Activated CD8-positive, alpha-beta memory T cell treated with anti-CD3 and anti-CD28 coated beads for 1 hour (primary cell): ENCODE results near the gene IL22RA1.

ENCODE experiments used
- DNase-seq, 2 donors: peaks; one replicate each; pipeline ENCODE4 v3.0.0-alpha.2; 2020; ENCODE audit warnings: low read depth in 1 of 2; ENCODE audit errors: extremely low read depth in 1 of 2

The IL22RA1 gene

DNA sequence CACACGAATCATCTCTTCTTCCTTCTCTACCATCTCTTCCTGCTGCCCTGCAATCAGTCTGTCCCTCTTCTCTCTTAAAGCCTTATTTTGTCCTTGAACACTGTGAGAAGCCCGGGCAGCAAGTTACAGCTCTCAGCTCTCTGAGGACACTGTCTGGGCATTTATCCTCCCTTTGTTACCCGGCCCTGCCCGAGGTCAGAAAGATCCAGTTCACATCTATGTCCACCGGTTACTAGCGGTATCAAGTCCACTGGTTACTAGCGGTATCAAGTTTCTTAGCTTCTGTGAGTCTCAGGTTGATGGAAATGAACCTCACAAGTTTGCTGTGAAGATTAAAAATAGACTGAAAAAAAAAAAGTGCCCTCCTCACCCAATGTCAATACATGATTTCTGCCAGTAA, 25.3 kb upstream of the IL22RA1 start:
- no peak for DNase-seq

DNA sequence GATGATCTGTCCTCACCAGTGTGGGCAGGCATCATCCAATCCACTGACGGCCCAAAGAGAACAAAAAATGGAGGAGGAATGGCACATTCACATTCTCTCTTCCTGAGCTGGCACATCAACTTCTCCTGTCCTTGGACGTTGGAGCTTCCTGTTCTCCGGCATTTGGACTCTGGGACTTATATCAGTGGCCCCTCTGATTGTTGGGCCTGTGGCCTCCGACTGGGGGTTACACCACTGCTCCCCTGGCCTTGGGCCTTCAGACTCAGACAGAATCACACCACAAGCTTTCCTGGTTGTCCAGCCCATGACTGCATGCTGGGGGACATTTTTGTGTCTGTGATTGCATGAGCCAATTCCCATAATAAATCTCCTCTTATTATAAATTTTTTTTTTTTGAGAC, 24.1 kb upstream of the IL22RA1 start:
- no peak for DNase-seq

DNA sequence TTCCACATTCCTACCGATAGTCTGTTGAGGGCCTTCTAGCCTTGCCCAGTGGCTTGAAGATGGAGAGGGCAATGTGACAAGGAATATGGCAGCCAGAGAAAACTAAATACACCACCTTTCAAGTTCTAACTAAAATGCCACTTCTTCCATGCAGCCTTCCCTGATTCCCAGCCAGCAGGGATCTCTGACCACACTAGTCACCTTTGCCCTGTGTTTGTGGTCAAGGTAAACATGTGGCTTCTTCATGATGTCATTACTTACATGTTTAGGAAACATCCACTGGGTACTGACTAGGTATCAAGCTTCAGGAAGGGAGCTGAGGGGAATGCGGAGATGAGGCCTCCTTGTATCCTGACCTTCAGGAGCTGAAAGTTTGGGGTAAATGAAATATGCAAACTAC, 22.6 kb upstream of the IL22RA1 start:
- no peak for DNase-seq

DNA sequence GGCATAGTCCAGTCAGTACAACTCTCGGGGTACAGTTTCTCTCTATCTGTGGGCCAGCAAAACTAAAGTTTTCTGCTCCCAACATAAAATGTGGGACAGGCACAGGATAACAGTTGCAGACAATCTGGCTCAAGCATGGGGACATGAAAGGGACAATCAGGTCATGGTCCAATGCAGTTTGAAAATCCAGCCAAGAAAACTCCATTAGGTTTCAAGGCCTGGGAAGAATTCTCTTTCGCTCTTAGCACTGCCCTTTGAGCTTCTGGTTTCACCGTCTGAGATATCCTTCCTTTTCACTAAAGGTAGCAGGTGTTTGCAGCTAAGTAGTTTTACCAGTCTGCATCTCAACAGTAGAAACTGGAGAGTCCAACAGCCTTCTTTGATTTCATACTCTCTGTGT, 21.1 kb upstream of the IL22RA1 start:
- no peak for DNase-seq

DNA sequence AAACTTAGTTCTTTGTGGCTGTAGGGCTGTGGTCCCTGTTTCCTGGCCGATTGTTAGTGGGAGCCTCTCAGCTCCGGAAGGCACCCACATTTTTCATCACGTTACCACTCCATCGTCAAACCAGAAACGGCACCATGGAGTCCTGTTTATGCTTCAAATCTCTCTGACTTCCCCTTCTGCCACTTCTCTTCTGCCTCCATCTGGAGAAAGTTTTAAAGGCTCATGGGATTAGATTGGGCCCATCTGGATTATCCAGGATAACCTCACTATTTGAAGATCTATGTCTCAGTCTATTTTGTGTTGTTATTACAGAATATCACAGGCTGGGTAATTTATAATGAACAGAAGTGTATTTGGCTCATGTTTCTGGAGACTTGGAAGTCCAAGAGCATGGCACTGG, 19.3 kb upstream of the IL22RA1 start:
- DNase-seq, result no peak

DNA sequence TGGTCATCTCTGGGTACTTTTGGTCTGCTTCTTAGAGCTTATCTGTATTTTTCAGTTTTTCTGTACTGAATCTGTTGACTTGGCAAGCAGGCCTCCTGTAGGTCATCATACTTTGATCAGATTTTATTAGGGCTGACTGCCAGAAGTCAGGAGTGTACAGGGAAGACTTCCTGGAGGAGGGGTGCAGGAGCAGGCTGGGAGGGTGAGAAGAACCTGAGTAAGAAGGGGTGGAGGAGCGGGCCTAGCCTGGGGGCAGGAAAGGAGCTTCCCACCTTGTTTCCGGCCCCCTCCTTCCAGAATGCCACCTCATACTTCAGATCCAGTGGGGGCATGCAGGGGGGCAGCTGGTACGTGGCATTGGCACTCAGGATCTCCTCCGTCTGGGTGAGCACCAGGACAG, 18.3 kb upstream of the IL22RA1 start:
- DNase-seq, result no peak

DNA sequence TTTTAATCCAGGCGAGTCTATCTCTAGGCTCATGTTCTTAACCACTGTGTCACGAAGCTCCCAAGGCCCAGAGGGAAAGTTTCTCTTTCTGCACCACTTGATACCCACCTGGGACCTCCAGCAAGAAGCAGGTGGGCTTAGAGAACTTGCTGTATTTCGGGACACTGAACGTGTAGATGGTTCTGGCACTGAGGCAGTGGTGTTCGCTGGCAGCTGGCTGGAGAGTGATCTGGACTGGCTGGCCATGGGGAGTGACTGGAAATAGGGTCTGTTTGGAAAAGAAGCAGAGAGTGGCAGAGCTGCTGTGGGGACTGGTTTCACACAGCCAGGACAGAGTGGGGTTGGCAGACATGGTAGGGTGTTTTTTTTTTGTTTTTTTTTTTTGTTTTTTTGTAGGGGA, 16.4 kb upstream of the IL22RA1 start:
- DNase-seq, result no peak

DNA sequence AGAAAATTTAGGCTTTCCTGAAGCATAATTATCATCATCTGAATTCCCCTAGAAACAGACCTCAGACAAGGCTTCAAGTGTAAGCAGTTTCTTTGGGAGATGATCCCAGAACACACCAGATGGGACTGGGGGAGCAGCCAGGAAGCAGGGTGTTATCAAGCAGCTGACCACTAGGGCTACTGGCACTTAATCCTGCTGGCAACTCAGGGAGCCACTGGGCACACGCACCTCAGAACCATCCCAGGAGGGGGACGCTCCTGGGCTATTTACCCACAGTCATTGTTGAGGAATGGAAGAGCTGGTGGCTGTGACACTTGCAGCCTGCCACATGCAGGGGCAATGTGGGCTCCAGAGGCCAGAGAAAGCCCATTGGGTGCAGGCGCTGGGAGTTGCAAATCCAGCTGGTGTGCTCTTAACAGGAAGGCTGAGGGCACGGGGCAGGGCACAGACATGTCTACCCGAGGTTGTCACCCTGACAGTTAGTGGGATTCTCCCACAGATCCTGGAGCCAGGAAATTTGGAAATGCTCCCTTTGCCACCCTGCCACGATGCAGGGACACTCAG, 15.1 kb upstream of the IL22RA1 start:
- no peak for DNase-seq

DNA sequence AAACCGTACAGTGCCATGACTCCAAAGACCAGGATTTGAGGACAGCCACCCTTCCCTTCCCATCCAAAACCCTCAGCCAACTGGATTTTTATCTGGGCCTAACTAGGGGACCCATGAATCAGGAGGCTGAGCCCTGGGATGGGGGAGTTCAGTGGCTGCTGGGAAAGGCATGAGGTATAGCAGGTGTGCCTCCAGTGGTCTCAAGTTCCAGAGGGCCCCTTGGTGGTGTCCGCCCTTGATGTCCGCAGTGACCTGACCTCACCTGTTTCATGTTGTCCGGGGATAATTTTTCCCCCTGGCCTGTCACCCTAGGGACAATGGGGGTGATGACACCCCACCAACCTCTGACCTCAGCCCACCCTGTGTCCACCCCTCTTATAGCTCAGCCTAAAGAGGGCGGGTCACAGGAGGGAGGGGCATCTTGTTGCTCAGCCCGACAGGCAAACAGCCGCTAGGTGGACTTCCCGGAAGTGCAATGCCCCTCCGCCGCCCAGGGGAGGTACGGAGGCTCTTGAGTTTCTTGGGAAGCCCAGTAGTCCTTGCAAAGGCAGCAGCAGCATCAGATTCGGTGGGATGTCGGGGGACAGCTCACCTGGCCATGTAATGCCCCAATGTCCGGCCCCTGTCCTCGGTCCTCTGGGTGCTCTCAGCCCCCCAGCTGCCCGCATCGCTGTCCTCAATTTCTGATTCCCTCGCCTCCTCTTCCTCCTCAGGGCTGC, 13.8 kb upstream of the IL22RA1 start:
- DNase-seq, result no peak

DNA sequence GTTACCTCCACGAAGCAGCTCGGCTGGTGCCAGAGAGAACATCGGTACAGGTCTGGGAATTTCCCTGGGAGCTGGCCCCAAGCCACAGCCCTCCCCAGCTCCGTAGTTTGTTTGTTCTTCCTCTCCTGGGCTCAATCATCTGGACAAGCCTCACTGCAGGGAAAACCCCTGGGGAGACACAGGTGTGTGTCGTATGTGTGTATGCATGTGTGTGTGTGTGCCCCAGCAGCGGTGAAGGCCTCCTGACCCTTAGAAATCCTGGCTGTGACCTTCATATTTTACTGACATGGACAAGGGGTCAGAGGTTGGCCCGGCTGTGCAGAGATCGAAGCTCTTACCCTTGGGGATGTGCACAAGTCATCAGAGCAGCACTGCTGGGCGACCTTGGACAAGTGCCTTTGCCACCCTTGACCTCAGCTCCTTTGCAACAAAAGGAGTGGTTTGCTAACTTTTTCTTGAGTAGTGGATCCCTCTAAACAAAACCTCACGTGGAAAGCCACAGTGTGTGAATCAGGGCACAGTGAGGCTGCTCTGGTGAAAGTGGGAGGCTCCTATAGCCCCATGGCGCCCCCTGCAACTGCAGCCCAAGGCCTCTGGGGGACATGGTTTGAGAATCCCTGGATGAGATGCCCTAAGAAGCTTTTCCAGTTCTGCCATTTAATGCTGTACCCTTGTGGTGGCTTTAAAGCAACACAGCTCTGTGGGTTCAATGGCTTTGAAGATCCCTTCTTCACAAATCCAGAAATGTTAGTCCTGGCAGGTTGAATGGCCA, 12.3 kb upstream of the IL22RA1 start:
- no peak for DNase-seq

DNA sequence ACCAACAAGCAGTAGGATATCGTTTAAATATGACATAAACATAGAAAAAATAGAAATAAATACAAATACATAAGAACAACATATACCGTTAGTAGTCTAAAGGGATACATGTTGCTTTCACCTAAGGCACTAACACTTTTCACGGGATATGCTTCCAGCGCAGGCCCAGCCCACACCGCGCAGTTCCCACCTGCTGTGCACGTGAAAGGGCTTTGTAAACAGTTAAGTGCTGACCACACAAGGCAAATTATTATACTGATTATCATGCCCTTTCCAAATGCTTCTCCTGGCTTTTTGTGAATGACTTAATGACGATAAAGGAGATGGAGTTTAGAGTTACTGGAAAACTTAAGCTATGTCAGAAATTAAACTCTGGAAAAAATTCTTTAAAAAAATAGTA, 11.3 kb upstream of the IL22RA1 start:
- DNase-seq, result no peak

DNA sequence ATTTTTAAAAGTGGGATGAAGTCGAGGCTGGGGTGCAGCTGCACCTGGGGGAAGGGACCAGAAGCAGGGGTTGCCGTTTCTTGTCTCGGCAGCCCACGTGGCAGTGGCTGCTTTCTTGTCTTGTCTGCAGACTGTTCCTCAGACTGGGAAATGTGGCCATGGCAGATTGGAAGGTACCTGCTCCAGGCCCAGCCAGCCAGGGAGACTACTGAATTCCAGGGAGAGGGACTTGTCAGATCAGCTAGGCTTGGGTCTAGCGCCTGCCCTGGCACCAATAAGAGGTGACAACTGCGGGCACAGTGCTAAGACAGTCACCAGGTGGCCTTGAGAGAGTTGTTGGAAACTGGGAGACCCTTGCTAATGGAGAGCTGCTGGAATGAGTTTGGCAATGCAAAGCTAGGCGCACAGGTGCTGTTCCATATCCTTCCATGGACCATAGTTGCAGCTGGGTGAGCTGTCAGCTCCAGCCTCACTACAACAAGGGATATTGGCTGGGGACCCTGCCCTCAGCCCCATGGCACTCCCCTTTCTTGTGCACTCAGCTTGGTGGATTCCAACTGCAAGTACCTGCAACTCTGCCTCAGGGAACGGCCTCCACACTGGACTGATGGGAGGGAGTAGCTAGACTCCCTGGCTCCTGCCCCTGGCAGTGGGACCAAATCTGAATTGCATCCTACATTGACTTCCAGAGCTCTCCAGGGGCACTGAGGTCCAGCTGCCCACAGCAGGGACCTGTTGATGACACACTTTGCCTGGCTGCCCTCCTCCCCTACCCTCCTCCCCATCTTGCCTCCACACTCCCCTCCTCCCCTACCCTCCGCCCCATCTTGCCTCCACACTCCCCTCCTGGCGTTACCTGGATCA, 9.9 kb upstream of the IL22RA1 start:
- DNase-seq, result no peak

DNA sequence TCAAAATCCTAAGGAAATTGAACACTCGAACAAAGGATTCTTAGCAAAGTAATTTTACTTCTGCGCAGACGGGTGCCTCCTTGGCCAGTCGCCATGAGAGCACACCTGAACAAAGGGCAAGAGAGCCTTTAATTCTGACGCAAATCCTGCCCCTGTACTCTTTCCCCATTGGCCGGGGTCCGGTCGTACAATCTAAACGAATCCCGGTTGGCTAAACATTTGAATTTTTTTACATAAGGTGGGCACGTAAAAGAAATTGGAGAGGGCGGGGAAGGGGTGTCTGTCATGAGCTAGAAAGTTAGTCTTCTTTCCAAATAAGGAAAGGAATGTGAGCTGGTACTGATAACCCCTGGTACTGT, 8.2 kb upstream of the IL22RA1 start:
- DNase-seq, result no peak

DNA sequence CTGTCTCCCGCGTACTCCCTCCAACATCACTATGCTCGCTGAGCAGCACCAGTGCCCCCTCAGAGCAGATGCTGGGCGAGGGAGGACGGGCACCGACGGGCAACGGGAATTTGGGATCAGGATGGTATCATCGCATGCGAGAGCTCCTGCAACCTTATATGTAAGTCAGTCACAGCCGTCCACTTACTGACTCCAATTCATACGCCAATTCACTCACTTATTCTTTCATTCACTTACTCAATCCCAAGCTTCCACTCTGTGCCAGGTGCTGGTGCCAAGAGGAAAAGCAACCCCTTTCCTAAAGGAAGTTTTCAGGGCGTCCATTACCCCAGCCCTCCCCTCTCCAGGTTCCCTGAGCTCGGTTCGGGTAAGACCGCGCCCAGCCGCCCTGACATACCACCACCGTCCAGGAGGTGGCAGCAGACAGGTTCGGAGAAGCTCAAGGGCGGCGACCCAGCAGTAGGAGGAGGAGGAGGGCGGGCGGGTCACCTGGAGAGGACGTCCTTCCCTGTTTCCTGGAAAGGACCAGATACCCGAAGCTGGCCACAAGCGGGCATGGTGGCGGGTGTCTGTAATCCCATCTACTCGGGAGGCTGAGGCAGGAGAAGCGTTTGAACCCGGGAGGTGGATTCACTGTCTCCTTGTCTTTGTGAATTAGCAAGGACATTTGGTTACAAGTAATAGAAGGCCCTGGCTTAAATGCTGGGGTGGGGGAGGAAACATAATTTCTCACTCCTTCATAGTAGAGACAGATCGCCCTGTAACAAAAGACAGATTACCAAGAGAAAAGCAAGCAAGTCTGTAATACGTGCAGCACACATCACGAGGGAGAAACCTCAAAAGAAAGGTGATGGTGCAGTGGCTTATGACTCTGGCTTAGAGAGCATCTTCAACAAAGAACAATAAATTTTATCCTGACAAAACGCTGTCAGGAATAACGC, 7.6 kb upstream of the IL22RA1 start:
- peak; percentile 61 to 83 for DNase-seq

DNA sequence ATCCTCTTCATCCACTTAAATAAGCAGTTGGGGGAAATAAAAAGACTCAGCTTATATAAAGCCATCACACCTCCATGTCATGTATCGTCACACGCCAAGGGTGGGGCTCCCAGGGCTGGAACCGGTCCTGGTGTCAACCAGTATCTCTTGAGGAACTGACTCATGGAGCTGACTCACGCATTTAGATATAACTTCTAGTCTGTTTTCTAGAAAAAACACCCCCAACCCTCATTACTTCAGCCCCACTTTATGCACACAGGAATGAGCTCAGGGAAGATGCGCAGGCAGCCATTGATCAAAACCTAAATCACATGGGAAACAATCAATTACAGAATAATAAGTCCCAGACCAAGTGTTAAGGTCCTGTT, 6.9 kb upstream of the IL22RA1 start:
- no peak for DNase-seq

DNA sequence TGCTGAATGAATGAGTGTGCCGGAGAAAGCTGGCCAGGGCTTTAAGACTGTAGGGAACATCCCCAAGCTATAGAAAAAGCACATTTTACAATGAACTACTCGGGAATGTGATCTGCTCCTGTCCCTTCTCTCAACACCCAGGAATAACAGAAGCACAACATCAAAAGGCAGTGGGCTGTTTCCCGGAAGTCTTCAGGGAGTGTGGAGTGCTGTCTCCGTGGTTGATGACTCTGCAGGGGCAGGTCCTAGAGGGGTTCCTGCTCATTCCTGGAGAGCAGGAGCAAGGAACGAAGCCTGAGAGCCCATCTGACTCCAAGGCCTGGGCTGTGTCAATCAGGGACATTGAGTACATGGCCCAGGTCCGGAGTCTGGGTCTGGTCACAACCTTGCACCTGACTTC, 4.9 kb upstream of the IL22RA1 start:
- no peak for DNase-seq

DNA sequence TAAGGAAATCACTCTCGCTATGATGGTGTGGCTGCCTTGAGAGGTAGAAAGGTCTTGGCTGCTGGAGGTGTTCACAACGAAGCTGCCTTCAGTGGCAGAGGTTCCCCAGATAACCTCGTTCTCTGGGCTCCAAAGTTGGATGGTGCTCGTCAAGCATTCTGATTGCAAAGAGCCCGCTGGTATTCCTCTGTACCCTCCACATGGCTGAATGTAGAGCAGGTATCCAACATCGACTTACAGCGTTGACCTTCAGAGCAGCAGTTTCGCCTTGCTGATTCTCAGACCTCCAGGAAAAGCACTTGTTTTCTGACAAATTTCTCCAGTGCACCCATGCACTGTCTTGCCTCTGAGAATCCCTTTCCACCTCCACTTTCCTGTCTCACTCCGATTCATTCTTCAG, 4.3 kb upstream of the IL22RA1 start:
- no peak for DNase-seq

DNA sequence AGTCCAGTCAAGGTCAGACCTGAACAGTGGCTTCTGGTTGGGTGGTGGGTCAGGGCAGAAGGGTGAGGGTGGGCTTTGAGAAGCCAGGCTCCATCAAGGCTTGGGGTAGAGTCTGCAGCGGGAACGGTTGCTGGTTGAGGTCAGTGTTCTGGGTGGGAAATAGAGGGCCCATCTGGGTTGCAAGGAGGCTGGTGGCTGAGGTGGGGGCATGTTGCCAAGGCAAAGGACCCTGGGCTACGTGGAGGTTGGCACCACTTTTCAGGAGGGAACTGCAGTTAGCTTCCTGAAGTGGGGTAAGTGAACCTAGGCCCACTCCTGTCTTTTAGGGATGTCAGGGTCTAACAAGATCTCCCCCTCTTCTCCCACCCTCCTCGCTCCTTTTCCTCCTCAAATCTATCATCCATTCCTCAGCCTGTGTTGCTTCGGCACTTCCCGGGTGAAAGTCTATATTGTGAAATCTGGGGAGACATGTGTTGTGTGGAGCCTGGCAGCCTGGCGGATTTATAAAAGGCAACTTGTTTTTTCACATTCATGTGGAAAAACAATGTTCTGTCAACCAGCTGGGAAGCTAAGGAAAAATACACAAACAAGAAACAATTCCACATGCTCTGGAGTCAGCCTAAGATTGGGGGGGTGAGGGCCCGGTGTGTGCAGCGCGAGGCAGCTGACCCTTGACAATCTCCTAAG, 1.5 kb downstream of the IL22RA1 start:
- DNase-seq, result no peak

DNA sequence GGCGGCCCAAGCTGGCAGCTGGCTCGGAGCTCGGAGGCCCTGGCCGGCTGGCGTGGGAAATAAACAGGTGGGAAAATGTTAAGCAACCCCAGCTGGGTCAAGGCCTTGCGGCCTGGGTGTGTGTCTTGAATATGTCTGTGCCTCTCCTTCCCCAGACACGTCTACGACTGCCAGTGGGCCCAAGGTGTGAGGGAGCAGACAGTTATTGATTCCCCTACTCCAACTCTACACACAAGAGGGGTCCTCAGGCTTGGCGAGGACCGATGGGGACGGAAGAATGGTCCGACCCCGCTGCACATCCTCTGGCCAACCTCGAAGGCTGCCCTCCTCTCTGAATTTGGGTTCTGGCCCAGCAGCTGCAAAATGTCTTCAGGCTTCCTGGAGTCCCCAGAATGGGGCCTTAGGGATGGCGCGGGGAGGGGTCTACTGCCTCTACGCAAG, 2.2 kb downstream of the IL22RA1 start:
- DNase-seq, result no peak
